Upper lobe of right lung (tissue), 1 donor: ENCODE results near the gene EXOC7. TPM values are rescaled to one million over a fixed set of nuclear protein-coding genes. Genes with fewer than 3 reads are reported as not detected.

Experiments used
- ATAC-seq: fragments of 200-7000 bp; cut with Tn5 transposase; one replicate; pipeline ENCODE4 v1.9.1; 2020; ENCODE audit warnings: mild to moderate bottlenecking, moderate library complexity
- DNase-seq: peaks from one replicate; pipeline ENCODE4 v3.0.0-alpha.2; 2020
- H3K27ac ChIP-seq: fragments of 200-600 bp; one replicate; pipeline ENCODE4 v1.8.0; 2022
- H3K27me3 ChIP-seq: fragments of 200-600 bp; one replicate; pipeline ENCODE4 v1.8.0; 2022; ENCODE audit warnings: mild to moderate bottlenecking
- H3K36me3 ChIP-seq: fragments of 200-600 bp; one replicate; pipeline ENCODE4 v1.8.0; 2022
- H3K4me1 ChIP-seq: fragments of 200-600 bp; one replicate; pipeline ENCODE4 v1.8.0; 2022
- H3K4me3 ChIP-seq: fragments of 200-600 bp; one replicate; pipeline ENCODE4 v1.8.0; 2022; ENCODE audit warnings: mild to moderate bottlenecking
- H3K9me3 ChIP-seq: fragments of 200-600 bp; one replicate; pipeline ENCODE4 v1.8.0; 2022
- CTCF ChIP-seq: fragments of 200-600 bp; IDR thresholded peaks from one replicate; pipeline ENCODE4 v1.8.0; 2022; ENCODE audit warnings: antibody characterized with exemption
- intact Hi-C: fragments of 100-400 bp; cut with DNase I; formaldehyde crosslinking; loops from one replicate; pipeline ENCODE4 v1.11.0; 2022
- total RNA-seq: library from RNA; stranded (reverse); fragmentation: NEBNext Ultra II Directional; extraction: Animal tissue kit (Norgen Biotek cat#: 25700); gene quantifications from one replicate; pipeline ENCODE4 v1.2.1, GENCODE V29; 2021
- donor health status: DM: no; HTN: yes; CAD: no; lungs with severe emphysema.

Gene EXOC7
- total RNA-seq, 1 donor from 2014 or later: 121 TPM

- Histone ChIP-seq H3K9me3 (no peaks in the 10 kb centered on the region), H3K27me3 (no peaks in the 10 kb centered on the region), H3K36me3 (peaks cover 98% of the 10 kb centered on the region), H3K4me1 (no peaks in the 10 kb centered on the region), H3K4me3 (no peak overlapping the region), H3K27ac (no peak overlapping the region)
- intact Hi-C loops: no loop called here
- DNase-seq (no peak), ATAC-seq (no peak)
- no peak for TF ChIP-seq CTCF
These were observed 14.6 kb downstream of the EXOC7 start for GRCh38 chr17:76088868-76089576.

- TF ChIP-seq CTCF: no peak
- no peak overlapping the region for H3K27ac ChIP-seq
- peaks cover 98% of the 10 kb centered on the region for H3K36me3 ChIP-seq
- no peaks in the 10 kb centered on the region for H3K27me3 ChIP-seq
- ATAC-seq (no peak), DNase-seq (no peak)
- H3K4me1 ChIP-seq: no peaks in the 10 kb centered on the region
- intact Hi-C loops: no loop called here
- H3K4me3 ChIP-seq: no peak overlapping the region
- H3K9me3 ChIP-seq: no peaks in the 10 kb centered on the region
These were observed 15.3 kb downstream of the EXOC7 start for GRCh38 chr17:76088041-76088867.

- no peak for TF ChIP-seq CTCF
- Histone ChIP-seq H3K4me1 (no peaks in the 10 kb centered on the region), H3K27ac (no peak overlapping the region), H3K36me3 (peaks cover 95% of the 10 kb centered on the region), H3K27me3 (no peaks in the 10 kb centered on the region), H3K9me3 (no peaks in the 10 kb centered on the region), H3K4me3 (no peak overlapping the region)
- ATAC-seq: no peak
- intact Hi-C loops: no loop called here
- DNase-seq: no peak
These were observed 16.1 kb downstream of the EXOC7 start for GRCh38 chr17:76087531-76087930.

- H3K36me3 ChIP-seq: peaks cover 86% of the 10 kb centered on the region
- no peak for TF ChIP-seq CTCF
- H3K4me1 ChIP-seq: no peaks in the 10 kb centered on the region
- intact Hi-C loops: no loop called here
- H3K27me3 ChIP-seq: no peaks in the 10 kb centered on the region
- H3K27ac ChIP-seq: no peak overlapping the region
- no peak overlapping the region for H3K4me3 ChIP-seq
- no peaks in the 10 kb centered on the region for H3K9me3 ChIP-seq
- DNase-seq: no peak
- ATAC-seq: no peak
These were observed 17.2 kb downstream of the EXOC7 start for GRCh38 chr17:76086384-76086783.

GRCh38 chr17:76085731-76086366 is 17.7 kb downstream of the EXOC7 start:
- ATAC-seq (no peak), DNase-seq (no peak)
- Histone ChIP-seq H3K9me3 (no peaks in the 10 kb centered on the region), H3K27me3 (no peaks in the 10 kb centered on the region), H3K4me1 (no peaks in the 10 kb centered on the region), H3K27ac (no peak overlapping the region), H3K4me3 (no peak overlapping the region), H3K36me3 (peaks cover 80% of the 10 kb centered on the region)
- intact Hi-C loops: no loop called here
- TF ChIP-seq CTCF: no peak
